Measurements from ENCODE around the gene ZIC1.

GRCh38 chr3:147364771-147365170, 44.4 kb upstream of the ZIC1 start:
- TF ChIP-seq, protein P1, sequence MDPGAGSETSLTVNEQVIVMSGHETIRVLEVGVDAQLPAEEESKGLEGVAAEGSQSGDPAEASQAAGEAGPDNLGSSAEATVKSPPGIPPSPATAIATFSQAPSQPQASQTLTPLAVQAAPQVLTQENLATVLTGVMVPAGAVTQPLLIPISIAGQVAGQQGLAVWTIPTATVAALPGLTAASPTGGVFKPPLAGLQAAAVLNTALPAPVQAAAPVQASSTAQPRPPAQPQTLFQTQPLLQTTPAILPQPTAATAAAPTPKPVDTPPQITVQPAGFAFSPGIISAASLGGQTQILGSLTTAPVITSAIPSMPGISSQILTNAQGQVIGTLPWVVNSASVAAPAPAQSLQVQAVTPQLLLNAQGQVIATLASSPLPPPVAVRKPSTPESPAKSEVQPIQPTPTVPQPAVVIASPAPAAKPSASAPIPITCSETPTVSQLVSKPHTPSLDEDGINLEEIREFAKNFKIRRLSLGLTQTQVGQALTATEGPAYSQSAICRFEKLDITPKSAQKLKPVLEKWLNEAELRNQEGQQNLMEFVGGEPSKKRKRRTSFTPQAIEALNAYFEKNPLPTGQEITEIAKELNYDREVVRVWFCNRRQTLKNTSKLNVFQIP (CRISPR knock-in tag; IDR thresholded peaks at IDR 0.05; ENCODE audit: borderline replicate concordance, low read depth), result no peak
- TF ChIP-seq, protein P2, sequence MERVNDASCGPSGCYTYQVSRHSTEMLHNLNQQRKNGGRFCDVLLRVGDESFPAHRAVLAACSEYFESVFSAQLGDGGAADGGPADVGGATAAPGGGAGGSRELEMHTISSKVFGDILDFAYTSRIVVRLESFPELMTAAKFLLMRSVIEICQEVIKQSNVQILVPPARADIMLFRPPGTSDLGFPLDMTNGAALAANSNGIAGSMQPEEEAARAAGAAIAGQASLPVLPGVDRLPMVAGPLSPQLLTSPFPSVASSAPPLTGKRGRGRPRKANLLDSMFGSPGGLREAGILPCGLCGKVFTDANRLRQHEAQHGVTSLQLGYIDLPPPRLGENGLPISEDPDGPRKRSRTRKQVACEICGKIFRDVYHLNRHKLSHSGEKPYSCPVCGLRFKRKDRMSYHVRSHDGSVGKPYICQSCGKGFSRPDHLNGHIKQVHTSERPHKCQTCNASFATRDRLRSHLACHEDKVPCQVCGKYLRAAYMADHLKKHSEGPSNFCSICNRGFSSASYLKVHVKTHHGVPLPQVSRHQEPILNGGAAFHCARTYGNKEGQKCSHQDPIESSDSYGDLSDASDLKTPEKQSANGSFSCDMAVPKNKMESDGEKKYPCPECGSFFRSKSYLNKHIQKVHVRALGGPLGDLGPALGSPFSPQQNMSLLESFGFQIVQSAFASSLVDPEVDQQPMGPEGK (CRISPR knock-in tag; IDR thresholded peaks at IDR 0.05; ENCODE audit: borderline replicate concordance), result no peak
- TF ChIP-seq ZFP3 (CRISPR knock-in tag; IDR thresholded peaks at IDR 0.05), result no peak
- no peak for TF ChIP-seq RARB (CRISPR knock-in tag; IDR thresholded peaks at IDR 0.05)
- no peak for TF ChIP-seq ZNF8 (CRISPR knock-in tag; IDR thresholded peaks at IDR 0.05)
